Loucy (cell line): ENCODE data around the gene CORO7.

ENCODE experiments used
- H2AFZ ChIP-seq: fragments of 200-600 bp; sonication (generic); 2 replicates; pipeline ENCODE4 v1.6.0; 2016; ENCODE audit warnings: antibody characterized with exemption, mild to moderate bottlenecking, low read length, moderate library complexity
- H3F3A ChIP-seq: fragments of 200-600 bp; 2 replicates; pipeline ENCODE4 v1.6.0; 2016; ENCODE audit warnings: antibody characterized with exemption, low read depth, mild to moderate bottlenecking
- H3K27me3 ChIP-seq: fragments of 200-600 bp; sonication (generic); 2 replicates; pipeline ENCODE4 v1.6.1; 2014; ENCODE audit warnings: low read length, mild to moderate bottlenecking; ENCODE audit not compliant: insufficient read depth, poor library complexity, severe bottlenecking
- H3K36me3 ChIP-seq: fragments of 200-600 bp; sonication (generic); 2 replicates; pipeline ENCODE4 v1.6.1; 2016; ENCODE audit warnings: low read length; ENCODE audit not compliant: insufficient read depth
- H3K4me1 ChIP-seq: fragments of 200-600 bp; sonication (generic); 2 replicates; pipeline ENCODE4 v1.5.1; 2014; ENCODE audit warnings: low read length, mild to moderate bottlenecking; ENCODE audit not compliant: insufficient read depth, poor library complexity, severe bottlenecking
- H3K4me2 ChIP-seq: fragments of 200-600 bp; sonication (generic); 2 replicates; pipeline ENCODE4 v1.6.0; 2014; ENCODE audit warnings: antibody characterized with exemption, low read length, low read depth, mild to moderate bottlenecking; ENCODE audit not compliant: poor library complexity, severe bottlenecking
- H3K4me3 ChIP-seq: fragments of 200-600 bp; sonication (generic); 2 replicates; pipeline ENCODE4 v1.5.1; 2014; ENCODE audit warnings: low read length, mild to moderate bottlenecking, mixed read lengths; ENCODE audit not compliant: poor library complexity, severe bottlenecking
- H3K79me2 ChIP-seq: fragments of 200-600 bp; sonication (generic); 2 replicates; pipeline ENCODE4 v1.6.1; 2014; ENCODE audit warnings: low read length; ENCODE audit not compliant: insufficient read depth
- H3K9ac ChIP-seq: fragments of 200-600 bp; sonication (generic); 2 replicates; pipeline ENCODE4 v1.6.0; 2014; ENCODE audit warnings: mild to moderate bottlenecking, low read depth, low read length, moderate library complexity; ENCODE audit not compliant: poor library complexity, severe bottlenecking
- H3K9me2 ChIP-seq: fragments of 200-600 bp; sonication (generic); replicated peaks from 2 replicates; pipeline ENCODE4 v1.6.1; 2016; ENCODE audit warnings: low read depth, low read length, mixed read lengths
- H3K9me3 ChIP-seq: fragments of 200-600 bp; sonication (generic); 2 replicates; pipeline ENCODE4 v1.6.1; 2014; ENCODE audit warnings: mild to moderate bottlenecking, antibody characterized with exemption, low read length, low read depth; ENCODE audit not compliant: insufficient read depth
- H4K20me1 ChIP-seq: fragments of 200-600 bp; sonication (generic); 2 replicates; pipeline ENCODE4 v1.6.0; 2014; ENCODE audit warnings: antibody characterized with exemption, low read length, mild to moderate bottlenecking; ENCODE audit not compliant: insufficient read depth, poor library complexity, severe bottlenecking
- CTCF ChIP-seq: fragments of 200-600 bp; sonication (generic); conservative IDR thresholded peaks from 2 replicates; pipeline ENCODE4 v1.5.1; 2014; ENCODE audit warnings: mild to moderate bottlenecking, antibody characterized with exemption, low read length
- EZH2phosphoT487 ChIP-seq: fragments of 200-600 bp; IDR thresholded peaks from 2 replicates; pipeline ENCODE4 v1.6.1; 2018; ENCODE audit warnings: antibody characterized with exemption, mild to moderate bottlenecking, moderate library complexity, borderline replicate concordance

The CORO7 gene

GRCh38 chr16:4339909-4340308 lies 76.5 kb downstream of the CORO7 start:
- no peak overlapping the region for H3K9ac ChIP-seq
- no peak overlapping the region for H2AFZ ChIP-seq
- H3K9me2 ChIP-seq: no peaks in the 10 kb centered on the region
- H3F3A ChIP-seq: no peaks in the 10 kb centered on the region
- H3K4me1 ChIP-seq: no peaks in the 10 kb centered on the region
- H3K9me3 ChIP-seq: no peaks in the 10 kb centered on the region
- no peaks in the 10 kb centered on the region for H3K27me3 ChIP-seq
- H3K4me2 ChIP-seq: no peak overlapping the region
- no peak overlapping the region for H3K4me3 ChIP-seq
- H3K36me3 ChIP-seq: no peaks in the 10 kb centered on the region
- H4K20me1 ChIP-seq: no peaks in the 10 kb centered on the region
- no peaks in the 10 kb centered on the region; the same call in 1 of the 2 replicates for H3K79me2 ChIP-seq
- TF ChIP-seq CTCF (no peak), EZH2phosphoT487 (no peak)

- Histone ChIP-seq H3K9me2 (no peaks in the 10 kb centered on the region), H3K9me3 (no peaks in the 10 kb centered on the region), H3K4me3 (no peak overlapping the region), H3K27me3 (no peaks in the 10 kb centered on the region), H3K79me2 (no peaks in the 10 kb centered on the region; the same call in 1 of the 2 replicates), H3K4me1 (no peaks in the 10 kb centered on the region), H2AFZ (no peak overlapping the region), H3K4me2 (no peak overlapping the region), H3K36me3 (no peaks in the 10 kb centered on the region), H3F3A (no peaks in the 10 kb centered on the region), H3K9ac (no peak overlapping the region), H4K20me1 (no peaks in the 10 kb centered on the region)
- no peak for TF ChIP-seq CTCF
- TF ChIP-seq EZH2phosphoT487: no peak
Measured at GRCh38 chr16:4339455-4339854, 76.9 kb downstream of the CORO7 start.

- Histone ChIP-seq H3K9me2 (no peaks in the 10 kb centered on the region), H3K36me3 (no peaks in the 10 kb centered on the region), H3K27me3 (no peaks in the 10 kb centered on the region), H2AFZ (no peak overlapping the region), H3F3A (no peaks in the 10 kb centered on the region), H3K4me3 (no peak overlapping the region), H3K79me2 (no peaks in the 10 kb centered on the region; the same call in 1 of the 2 replicates), H4K20me1 (no peaks in the 10 kb centered on the region), H3K4me1 (no peaks in the 10 kb centered on the region), H3K4me2 (no peak overlapping the region), H3K9me3 (no peaks in the 10 kb centered on the region), H3K9ac (no peak overlapping the region)
- TF ChIP-seq CTCF: no peak
- TF ChIP-seq EZH2phosphoT487: no peak
Measured at GRCh38 chr16:4338712-4339299, 77.6 kb downstream of the CORO7 start.
